Smooth muscle cell (in vitro differentiated cells): Measurements from ENCODE around the gene MAN1A2. TPM values are rescaled to one million over a fixed set of nuclear protein-coding genes. Genes with fewer than 3 reads are reported as not detected.

Source experiments
- DNase-seq: peaks from one replicate; lab custom pipeline; 2025; ENCODE audit not compliant: unreplicated experiment; lab: John Stamatoyannopoulos, UW
- H2AFZ ChIP-seq: fragments of 200-600 bp; sonication (generic); 2 replicates; pipeline ENCODE4 v1.6.0; 2016; ENCODE audit warnings: antibody characterized with exemption, low read depth, mild to moderate bottlenecking
- H3F3A ChIP-seq: fragments of 200-600 bp; sonication (generic); 2 replicates; pipeline ENCODE4 v1.6.0; 2017; ENCODE audit warnings: antibody characterized with exemption, low read depth
- H3K27ac ChIP-seq: fragments of 200-600 bp; sonication (generic); 2 replicates; pipeline ENCODE4 v1.5.1; 2016; ENCODE audit warnings: low read depth, mild to moderate bottlenecking
- H3K27me3 ChIP-seq: fragments of 200-600 bp; sonication (generic); 2 replicates; pipeline ENCODE4 v1.6.1; 2016; ENCODE audit warnings: low read depth, mild to moderate bottlenecking
- H3K36me3 ChIP-seq: fragments of 200-600 bp; sonication (generic); 2 replicates; pipeline ENCODE4 v1.5.1; 2016; ENCODE audit warnings: low read depth
- H3K4me1 ChIP-seq: fragments of 200-600 bp; sonication (generic); 2 replicates; pipeline ENCODE4 v1.5.1; 2016; ENCODE audit warnings: low read depth
- H3K4me2 ChIP-seq: fragments of 200-600 bp; sonication (generic); 2 replicates; pipeline ENCODE4 v1.6.0; 2016; ENCODE audit warnings: mild to moderate bottlenecking
- H3K4me3 ChIP-seq: fragments of 200-600 bp; sonication (generic); 2 replicates; pipeline ENCODE4 v1.5.1; 2016; ENCODE audit warnings: mild to moderate bottlenecking
- H3K79me2 ChIP-seq: fragments of 200-600 bp; sonication (generic); 2 replicates; pipeline ENCODE4 v1.6.0; 2016; ENCODE audit warnings: low read depth, mild to moderate bottlenecking
- H3K9ac ChIP-seq: fragments of 200-600 bp; sonication (generic); 2 replicates; pipeline ENCODE4 v1.6.0; 2016; ENCODE audit warnings: low read depth
- H3K9me3 ChIP-seq: fragments of 200-600 bp; sonication (generic); replicated peaks from 2 replicates; pipeline ENCODE4 v1.5.1; 2016; ENCODE audit warnings: low read depth
- H4K20me1 ChIP-seq: fragments of 200-600 bp; sonication (generic); 2 replicates; pipeline ENCODE4 v1.6.0; 2016; ENCODE audit warnings: low read depth
- WGBS: methylation state at CpG from one replicate; pipeline ENCODE4 v1.1.7; 2016; ENCODE audit warnings: low lambda C conversion rate; 5-methylcytosine and 5-hydroxymethylcytosine counted together
- polyA plus RNA-seq: library from polyadenylated mRNA; unstranded; fragments of >200 nt; fragmentation: Nextera tagmentation; extraction: Ambion mirVana; gene quantifications from 2 replicates; pipeline ENCODE4 v1.2.1, GENCODE V29; 2016
- total RNA-seq: library from RNA; depleted of rRNA; stranded (reverse); fragments of >200 nt; gene quantifications from 2 replicates; pipeline ENCODE4 v1.2.3, GENCODE V29; 2014
- TF ChIP-seq, protein P1 (sequence below): fragments of 200-600 bp; sonication (generic); IDR thresholded peaks from 2 replicates; pipeline ENCODE4 v1.5.1; 2017; ENCODE audit warnings: borderline replicate concordance, mild to moderate bottlenecking, antibody characterized with exemption; ENCODE audit not compliant: insufficient read depth, poor library complexity, severe bottlenecking

MAN1A2 gene
- total and polyA plus RNA-seq, 2 experiments from 2014 or later: 18.2 to 48.8 TPM

DNA sequence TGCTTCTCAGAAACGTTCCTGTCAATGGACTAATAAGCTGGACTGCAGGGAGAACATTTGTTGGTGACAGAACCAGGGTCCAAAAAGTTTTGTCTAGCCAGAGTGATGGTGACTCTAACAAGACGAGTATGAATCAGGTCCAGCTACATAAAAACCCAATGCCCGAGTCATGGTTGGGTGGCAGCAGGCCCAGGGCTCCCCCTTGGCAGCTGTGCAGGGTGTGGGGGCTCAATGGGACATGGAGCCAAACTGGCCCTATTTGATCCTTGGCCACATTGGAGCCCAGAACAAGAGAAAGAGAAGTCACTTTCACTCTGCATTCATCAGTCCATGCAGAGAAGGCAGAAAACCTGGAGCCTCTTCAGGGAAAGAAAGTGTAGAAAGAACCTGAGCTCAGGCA lies 200.7 kb downstream of the MAN1A2 start:
- Histone ChIP-seq H3K4me2 (no peak overlapping the region), H3F3A (no peaks in the 10 kb centered on the region), H3K9ac (no peak overlapping the region), H3K27me3 (no peaks in the 10 kb centered on the region), H3K9me3 (no peaks in the 10 kb centered on the region), H2AFZ (no peak overlapping the region), H3K27ac (no peak overlapping the region), H3K4me1 (no peaks in the 10 kb centered on the region), H4K20me1 (no peaks in the 10 kb centered on the region), H3K36me3 (no peaks in the 10 kb centered on the region), H3K4me3 (no peak overlapping the region), H3K79me2 (no peaks in the 10 kb centered on the region)
- TF ChIP-seq, protein P1, sequence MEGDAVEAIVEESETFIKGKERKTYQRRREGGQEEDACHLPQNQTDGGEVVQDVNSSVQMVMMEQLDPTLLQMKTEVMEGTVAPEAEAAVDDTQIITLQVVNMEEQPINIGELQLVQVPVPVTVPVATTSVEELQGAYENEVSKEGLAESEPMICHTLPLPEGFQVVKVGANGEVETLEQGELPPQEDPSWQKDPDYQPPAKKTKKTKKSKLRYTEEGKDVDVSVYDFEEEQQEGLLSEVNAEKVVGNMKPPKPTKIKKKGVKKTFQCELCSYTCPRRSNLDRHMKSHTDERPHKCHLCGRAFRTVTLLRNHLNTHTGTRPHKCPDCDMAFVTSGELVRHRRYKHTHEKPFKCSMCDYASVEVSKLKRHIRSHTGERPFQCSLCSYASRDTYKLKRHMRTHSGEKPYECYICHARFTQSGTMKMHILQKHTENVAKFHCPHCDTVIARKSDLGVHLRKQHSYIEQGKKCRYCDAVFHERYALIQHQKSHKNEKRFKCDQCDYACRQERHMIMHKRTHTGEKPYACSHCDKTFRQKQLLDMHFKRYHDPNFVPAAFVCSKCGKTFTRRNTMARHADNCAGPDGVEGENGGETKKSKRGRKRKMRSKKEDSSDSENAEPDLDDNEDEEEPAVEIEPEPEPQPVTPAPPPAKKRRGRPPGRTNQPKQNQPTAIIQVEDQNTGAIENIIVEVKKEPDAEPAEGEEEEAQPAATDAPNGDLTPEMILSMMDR: no peak
- 76% methylated on average over 3 of the region's 3 CpGs for WGBS
- no peak for DNase-seq

DNA sequence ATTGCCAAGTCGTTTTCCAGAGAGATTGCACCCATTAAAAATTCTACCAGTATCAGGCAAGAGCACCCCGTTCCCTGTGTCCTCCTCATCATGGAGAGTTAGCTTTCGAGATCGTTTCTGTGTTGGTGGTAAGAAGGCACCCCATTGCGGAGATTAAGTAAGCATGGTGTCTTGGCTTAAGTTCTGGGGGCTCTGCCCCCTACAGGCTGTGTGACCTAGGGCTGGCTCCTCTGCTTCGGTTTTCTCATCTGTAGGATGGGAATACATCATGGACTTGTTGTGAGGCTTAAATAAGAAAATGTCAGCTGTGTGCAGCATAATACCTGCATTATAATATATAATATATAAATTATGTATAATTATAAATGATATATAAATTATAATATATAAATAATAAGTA lies 201.8 kb downstream of the MAN1A2 start:
- Histone ChIP-seq H2AFZ (no peak overlapping the region), H4K20me1 (no peaks in the 10 kb centered on the region), H3F3A (no peaks in the 10 kb centered on the region), H3K9ac (no peak overlapping the region), H3K36me3 (no peaks in the 10 kb centered on the region), H3K27me3 (no peaks in the 10 kb centered on the region), H3K4me1 (no peaks in the 10 kb centered on the region), H3K4me2 (no peak overlapping the region), H3K79me2 (no peaks in the 10 kb centered on the region), H3K27ac (no peak overlapping the region), H3K4me3 (no peak overlapping the region), H3K9me3 (no peaks in the 10 kb centered on the region)
- 92% methylated on average over 6 of the region's 6 CpGs for WGBS
- TF ChIP-seq, protein P1: no peak
- DNase-seq: no peak

DNA sequence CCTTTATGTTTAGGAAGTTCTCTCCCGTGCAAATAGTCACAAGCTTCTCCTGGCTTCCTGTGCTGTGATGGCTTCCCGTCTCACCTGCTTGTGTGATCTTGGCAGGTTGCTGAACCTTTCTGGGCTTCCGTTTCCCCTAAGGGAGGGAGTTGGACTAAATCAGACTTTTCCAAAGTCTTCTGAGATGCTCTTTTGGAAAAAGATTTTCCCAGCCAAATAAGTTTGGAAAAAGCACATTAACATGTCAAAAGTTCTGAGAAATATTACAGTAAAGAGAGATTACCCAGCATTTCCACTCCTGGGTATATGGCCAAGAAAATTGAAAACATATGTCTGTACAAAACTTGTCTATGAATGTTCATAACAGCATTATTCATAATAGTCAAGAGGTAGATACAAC lies 202.6 kb downstream of the MAN1A2 start:
- Histone ChIP-seq H3K79me2 (no peaks in the 10 kb centered on the region), H3K9ac (no peak overlapping the region), H3K9me3 (no peaks in the 10 kb centered on the region), H2AFZ (no peak overlapping the region), H3K4me1 (no peaks in the 10 kb centered on the region), H3K27me3 (no peaks in the 10 kb centered on the region), H3K36me3 (no peaks in the 10 kb centered on the region), H3K27ac (no peak overlapping the region), H4K20me1 (no peaks in the 10 kb centered on the region), H3K4me2 (no peak overlapping the region), H3K4me3 (no peak overlapping the region), H3F3A (no peaks in the 10 kb centered on the region)
- no peak for DNase-seq
- TF ChIP-seq, protein P1: no peak
- 80% methylated on average over 3 of the region's 3 CpGs for WGBS

DNA sequence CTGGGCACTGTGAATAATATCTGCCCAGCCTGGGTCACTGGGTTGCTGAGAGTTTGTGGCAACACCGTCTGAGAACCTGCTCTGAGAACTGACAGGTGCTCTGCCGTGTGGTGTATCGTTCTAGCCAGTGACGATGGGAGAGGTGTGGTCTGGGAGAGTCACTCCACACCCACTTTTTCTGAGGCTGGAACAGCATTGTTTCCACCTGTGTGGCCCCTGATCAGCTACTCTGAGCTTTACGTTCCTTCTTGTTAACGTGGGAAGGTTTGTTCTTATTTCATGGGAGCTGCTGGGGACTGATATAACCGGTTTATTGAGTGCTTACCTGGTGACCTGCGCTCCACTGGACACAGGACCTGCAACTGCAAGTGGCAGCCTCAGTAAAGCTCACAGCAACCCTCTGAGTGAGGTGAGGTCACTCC lies 203.8 kb downstream of the MAN1A2 start:
- Histone ChIP-seq H3F3A (no peaks in the 10 kb centered on the region), H3K79me2 (no peaks in the 10 kb centered on the region), H3K36me3 (no peaks in the 10 kb centered on the region), H3K27me3 (no peaks in the 10 kb centered on the region), H3K4me3 (no peak overlapping the region), H3K4me1 (no peaks in the 10 kb centered on the region), H4K20me1 (no peaks in the 10 kb centered on the region), H3K9me3 (no peaks in the 10 kb centered on the region), H3K27ac (no peak overlapping the region), H2AFZ (no peak overlapping the region), H3K4me2 (no peak overlapping the region), H3K9ac (no peak overlapping the region)
- TF ChIP-seq, protein P1: no peak
- no peak for DNase-seq
- WGBS: 65% methylated on average over 8 of the region's 8 CpGs
